SU-DHL-6 (cell line): ENCODE measurements around the gene ABCC10.

Experiments used
- CTCF ChIP-seq: fragments of 200-600 bp; sonication (generic); IDR thresholded peaks from one replicate; pipeline ENCODE4 v1.5.1; 2017; ENCODE audit warnings: antibody characterized with exemption, mild to moderate bottlenecking, low read length, moderate library complexity; ENCODE audit not compliant: insufficient read depth, poor library complexity, severe bottlenecking
- EZH2phosphoT487 ChIP-seq: fragments of 200-600 bp; sonication (generic), shearing (Covaris generic); conservative IDR thresholded peaks from 2 replicates; pipeline ENCODE4 v1.6.1; 2018; ENCODE audit warnings: mild to moderate bottlenecking, antibody characterized with exemption, low read length, moderate library complexity, mixed read lengths

- TF ChIP-seq CTCF (no peak), EZH2phosphoT487 (no peak)
Measured at GRCh38 chr6:43442935-43443334, 15.6 kb downstream of the ABCC10 start.
